Keratinocyte (primary cell): Measurements from ENCODE around the gene PSMB2. TPM values are rescaled to one million over a fixed set of nuclear protein-coding genes. Genes with fewer than 3 reads are reported as not detected.

Experiments
- DNase-seq: peaks from one replicate; pipeline ENCODE4 v3.0.0-alpha.2; 2011; ENCODE audit warnings: low read depth, missing footprints, low spot score
- FAIRE-seq: peaks from 2 replicates; lab custom pipeline; 2011; peaks lifted over from hg19 to GRCh38; lab: Jason Lieb, UNC
- H2AFZ ChIP-seq: 2 replicates; pipeline ENCODE4 v1.6.0; 2012; ENCODE audit warnings: low read length, control low read depth, inconsistent platforms; ENCODE audit not compliant: control insufficient read depth
- H3K27ac ChIP-seq: 2 replicates; pipeline ENCODE4 v1.5.1; 2011; ENCODE audit warnings: low read length; ENCODE audit not compliant: control insufficient read depth, insufficient read depth
- H3K27me3 ChIP-seq: 3 replicates; pipeline ENCODE4 v1.6.0; 2011; ENCODE audit warnings: low read length; ENCODE audit not compliant: control insufficient read depth, insufficient read depth; ENCODE audit errors: extremely low read depth
- H3K36me3 ChIP-seq, 2 experiments: 2 replicates in 1 of 2; 3 replicates in 1 of 2; pipeline ENCODE4 v1.5.1; 2011; ENCODE audit warnings: low read length in 2 of 2, mild to moderate bottlenecking in 1 of 2; ENCODE audit not compliant: control insufficient read depth in 2 of 2, insufficient read depth in 2 of 2; ENCODE audit errors: extremely low read depth in 1 of 2
- H3K4me1 ChIP-seq: 3 replicates; pipeline ENCODE4 v1.5.1; 2011; ENCODE audit warnings: low read length; ENCODE audit not compliant: control insufficient read depth, insufficient read depth; ENCODE audit errors: extremely low read depth
- H3K4me2 ChIP-seq: 3 replicates; pipeline ENCODE4 v1.6.0; 2011; ENCODE audit warnings: low read depth, low read length; ENCODE audit not compliant: control insufficient read depth, insufficient read depth; ENCODE audit errors: extremely low read depth
- H3K4me3 ChIP-seq, 3 experiments: fragments of 200-600 bp in 1 of 3; sonication (generic) in 1 of 3; 2 replicates in 2 of 3; 3 replicates in 1 of 3; pipeline ENCODE4 v1.5.1; 2011 to 2016; ENCODE audit warnings: low read length in 3 of 3, mild to moderate bottlenecking in 3 of 3, control low read depth in 2 of 3, inconsistent platforms in 1 of 3, low read depth in 1 of 3, mixed read lengths in 1 of 3, mixed run types in 1 of 3, moderate library complexity in 1 of 3; ENCODE audit not compliant: control insufficient read depth in 2 of 3, insufficient read depth in 2 of 3; ENCODE audit errors: extremely low read depth in 1 of 3
- H3K79me2 ChIP-seq: 2 replicates; pipeline ENCODE4 v1.6.0; 2012; ENCODE audit warnings: low read length; ENCODE audit not compliant: control insufficient read depth, insufficient read depth
- H3K9ac ChIP-seq: 3 replicates; pipeline ENCODE4 v1.6.0; 2011; ENCODE audit warnings: low read length; ENCODE audit not compliant: control insufficient read depth, insufficient read depth; ENCODE audit errors: extremely low read depth
- H3K9me1 ChIP-seq: 3 replicates; pipeline ENCODE4 v1.6.0; 2011; ENCODE audit warnings: low read length; ENCODE audit not compliant: control insufficient read depth, insufficient read depth; ENCODE audit errors: extremely low read depth
- H3K9me3 ChIP-seq: 2 replicates; pipeline ENCODE4 v1.5.1; 2012; ENCODE audit warnings: low read depth, low read length; ENCODE audit not compliant: control insufficient read depth
- H4K20me1 ChIP-seq: 3 replicates; pipeline ENCODE4 v1.6.0; 2011; ENCODE audit warnings: low read length; ENCODE audit not compliant: control insufficient read depth, insufficient read depth; ENCODE audit errors: extremely low read depth
- EZH2 ChIP-seq: IDR thresholded peaks from one replicate; pipeline ENCODE4 v1.6.1; 2012; ENCODE audit warnings: inconsistent platforms, mild to moderate bottlenecking, low read length, moderate library complexity
- dilution Hi-C: fragments of 300-500 bp; cut with MboI; formaldehyde crosslinking; loops from one replicate; pipeline ENCODE4 v1.7.0; 2020; ENCODE audit warnings: low sequenced_read_pairs; ENCODE audit not compliant: extremely low pct_ligation_motif_present
- polyA plus RNA-seq, 5 experiments: library from polyadenylated mRNA; depleted of rRNA in 3 of 5; stranded (reverse) in 3 of 5; stranded (forward) in 1 of 5; unstranded in 1 of 5; fragments of >200 nt; gene quantifications; 1 replicate in 1 of 5; 2 replicates in 3 of 5; 3 replicates in 1 of 5; pipeline versions ENCODE4 v1.2.1 to v1.2.3, GENCODE V29; 2011 to 2012; ENCODE audit warnings: missing spikeins in 2 of 5, low read depth in 1 of 5, low replicate concordance in 1 of 5
- TF ChIP-seq, protein P1 (sequence below), 3 experiments: IDR thresholded peaks in 1 of 3; conservative IDR thresholded peaks in 1 of 3; optimal IDR thresholded peaks in 1 of 3; 2 replicates in 2 of 3; 3 replicates in 1 of 3; pipeline versions ENCODE3 to v1.5.1; 2011; ENCODE audit warnings: low read length in 3 of 3, mild to moderate bottlenecking in 3 of 3, moderate library complexity in 2 of 3, control low read depth in 1 of 3, inconsistent platforms in 1 of 3; ENCODE audit not compliant: insufficient read depth in 2 of 3; ENCODE audit errors: extremely low read depth in 1 of 3

The PSMB2 gene
- polyA plus RNA-seq, 1 donor (not counting 4 experiments of a cell fraction or from before 2014, with no cell fraction given): 108 TPM

GRCh38 chr1:35666216-35666615 is 24.9 kb upstream of the PSMB2 start:
- DNase-seq (no peak), FAIRE-seq (no peak)
- Histone ChIP-seq H3K36me3 (no peaks in the 10 kb centered on the region), H3K27ac (no peak overlapping the region), H3K4me2 (no peak overlapping the region), H3K9me3 (no peaks in the 10 kb centered on the region), H3K4me3 (no peak overlapping the region), H3K9ac (no peak overlapping the region), H3K27me3 (peaks cover 7% of the 10 kb centered on the region), H4K20me1 (no peaks in the 10 kb centered on the region), H3K79me2 (no peaks in the 10 kb centered on the region), H3K9me1 (no peaks in the 10 kb centered on the region), H3K4me1 (no peaks in the 10 kb centered on the region), H2AFZ (no peak overlapping the region)
- TF ChIP-seq, protein P1, sequence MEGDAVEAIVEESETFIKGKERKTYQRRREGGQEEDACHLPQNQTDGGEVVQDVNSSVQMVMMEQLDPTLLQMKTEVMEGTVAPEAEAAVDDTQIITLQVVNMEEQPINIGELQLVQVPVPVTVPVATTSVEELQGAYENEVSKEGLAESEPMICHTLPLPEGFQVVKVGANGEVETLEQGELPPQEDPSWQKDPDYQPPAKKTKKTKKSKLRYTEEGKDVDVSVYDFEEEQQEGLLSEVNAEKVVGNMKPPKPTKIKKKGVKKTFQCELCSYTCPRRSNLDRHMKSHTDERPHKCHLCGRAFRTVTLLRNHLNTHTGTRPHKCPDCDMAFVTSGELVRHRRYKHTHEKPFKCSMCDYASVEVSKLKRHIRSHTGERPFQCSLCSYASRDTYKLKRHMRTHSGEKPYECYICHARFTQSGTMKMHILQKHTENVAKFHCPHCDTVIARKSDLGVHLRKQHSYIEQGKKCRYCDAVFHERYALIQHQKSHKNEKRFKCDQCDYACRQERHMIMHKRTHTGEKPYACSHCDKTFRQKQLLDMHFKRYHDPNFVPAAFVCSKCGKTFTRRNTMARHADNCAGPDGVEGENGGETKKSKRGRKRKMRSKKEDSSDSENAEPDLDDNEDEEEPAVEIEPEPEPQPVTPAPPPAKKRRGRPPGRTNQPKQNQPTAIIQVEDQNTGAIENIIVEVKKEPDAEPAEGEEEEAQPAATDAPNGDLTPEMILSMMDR (optimal IDR thresholded peaks at IDR 0.05 in 1 of 3, IDR thresholded peaks at IDR 0.05 in 1 of 3, conservative IDR thresholded peaks at IDR 0.05 in 1 of 3; ENCODE audit: extremely low read depth in 1 of 3, insufficient read depth in 2 of 3, low read length in 3 of 3): no peak
- TF ChIP-seq EZH2: no peak
- dilution Hi-C loops: no loop called here

DNA sequence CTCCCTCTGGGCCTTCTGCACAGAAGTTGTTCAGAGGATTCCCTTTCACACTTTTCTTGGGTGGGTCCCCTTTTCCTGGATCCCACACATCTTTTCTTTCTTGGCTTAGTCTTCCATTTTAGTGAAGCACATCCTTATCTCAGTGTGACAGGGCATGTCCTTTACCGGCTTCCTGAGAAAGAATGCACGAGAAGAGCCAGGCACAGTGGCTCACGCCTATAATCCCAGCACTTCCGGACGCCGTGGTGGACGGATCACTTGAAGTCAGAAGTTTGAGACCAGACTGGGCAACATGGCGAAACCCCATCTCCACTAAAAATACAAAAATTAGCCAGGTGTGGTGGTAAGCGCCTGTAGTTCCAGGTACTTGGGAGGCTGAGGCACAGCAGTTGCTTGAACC is 22.1 kb upstream of the PSMB2 start:
- dilution Hi-C loops: no loop called here
- no peak for DNase-seq
- no peak overlapping the region for H3K9ac ChIP-seq

More for the DNA sequence above, 22.1 kb upstream of the PSMB2 start:
- TF ChIP-seq, protein P1 (optimal IDR thresholded peaks at IDR 0.05 in 1 of 3, IDR thresholded peaks at IDR 0.05 in 1 of 3, conservative IDR thresholded peaks at IDR 0.05 in 1 of 3; ENCODE audit: extremely low read depth in 1 of 3, insufficient read depth in 2 of 3, low read length in 3 of 3): no peak
- no peak for TF ChIP-seq EZH2
- Histone ChIP-seq H2AFZ (no peak overlapping the region), H3K27me3 (peaks cover 3% of the 10 kb centered on the region), H3K4me3 (no peak overlapping the region), H3K4me2 (no peak overlapping the region), H3K9me3 (no peaks in the 10 kb centered on the region), H3K4me1 (no peaks in the 10 kb centered on the region), H3K27ac (no peak overlapping the region), H3K9me1 (no peaks in the 10 kb centered on the region), H4K20me1 (no peaks in the 10 kb centered on the region), H3K79me2 (no peaks in the 10 kb centered on the region), H3K36me3 (no peaks in the 10 kb centered on the region)
- FAIRE-seq: no peak
